Measurements from ENCODE around the gene SNAPC3. TPM values are rescaled to one million over a fixed set of nuclear protein-coding genes. Genes with fewer than 3 reads are reported as not detected.

The SNAPC3 gene
- total RNA-seq, 2 donors from 2014 or later, result 39.4 to 46.5 TPM

DNA sequence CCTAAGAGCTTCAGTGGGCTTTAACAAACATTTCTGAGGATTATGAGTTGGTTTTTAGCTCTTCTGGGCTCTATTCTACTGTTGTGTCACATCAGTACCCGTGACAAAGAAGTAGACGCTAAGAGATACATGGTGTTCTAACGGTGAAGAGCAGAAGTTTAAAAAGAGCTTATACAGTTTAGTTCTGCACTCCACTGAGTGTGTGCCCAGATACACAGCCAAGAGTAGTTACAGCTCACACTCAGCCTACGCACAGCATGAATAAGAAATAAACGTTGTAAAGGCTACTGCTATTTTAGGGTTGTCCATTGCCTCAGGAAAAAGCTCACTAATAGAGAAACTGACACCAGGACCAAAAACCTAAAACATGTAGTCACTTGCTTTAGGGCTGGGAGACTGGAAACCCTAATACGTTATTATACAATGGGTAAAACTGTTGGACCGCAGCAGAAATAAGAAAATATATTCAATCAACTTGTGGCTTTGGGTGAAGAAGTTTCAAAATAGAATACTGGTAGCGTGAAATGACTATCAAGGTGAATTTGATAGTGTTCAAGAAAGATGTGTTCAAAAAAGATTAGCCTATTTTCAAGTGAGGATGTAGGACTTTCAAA is 53.4 kb downstream of the SNAPC3 start:
- no peaks in the 10 kb centered on the region for H3K36me3 ChIP-seq

DNA sequence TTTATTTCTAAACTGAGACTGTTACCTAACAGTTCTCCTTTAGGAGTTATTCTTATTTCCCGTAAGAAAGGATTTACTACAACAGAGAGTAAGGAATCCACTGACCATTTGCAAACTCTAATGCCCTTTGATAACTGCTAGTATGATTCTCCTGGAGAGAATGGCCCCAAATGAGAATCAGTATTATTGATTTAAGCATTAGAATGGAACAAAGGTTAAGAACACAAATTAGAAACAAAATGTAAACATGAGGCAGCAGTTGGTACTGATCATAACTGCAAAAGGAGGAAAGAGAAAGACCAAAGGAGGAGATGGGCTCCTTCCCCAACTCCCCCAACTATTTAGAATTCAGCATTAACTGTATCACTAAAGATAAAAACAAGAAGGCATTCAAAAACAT is 57.4 kb downstream of the SNAPC3 start:
- no peak for TF ChIP-seq CTCF (IDR thresholded peaks at IDR 0.05)
- Histone ChIP-seq H3K27me3 (replicated peaks; ENCODE audit: insufficient read depth) (no peaks in the 10 kb centered on the region), H3K4me1 (ENCODE audit: control insufficient read depth in 1 of 2, low read depth in 2 of 2) (peaks cover 14 to 19% of the 10 kb centered on the region in 2 donors), H3K9me3 (no peaks in the 10 kb centered on the region), H3K36me3 (peaks cover 7% of the 10 kb centered on the region), H3K27ac (peak overlapping the region in 1 of 2 donors; percentile 26), H3K4me3 (no peak overlapping the region)
- ATAC-seq (ENCODE audit: insufficient number of reproducible peaks, low FRiP score, low read depth) (no peak), DNase-seq (ENCODE audit: low spot score) (no peak)

More for the DNA sequence above, 53.4 kb downstream of the SNAPC3 start:
- Histone ChIP-seq H3K27me3 (replicated peaks; ENCODE audit: insufficient read depth) (no peaks in the 10 kb centered on the region), H3K4me1 (ENCODE audit: control insufficient read depth in 1 of 2, low read depth in 2 of 2) (peaks cover 14 to 26% of the 10 kb centered on the region in 2 donors), H3K27ac (no peak overlapping the region), H3K9me3 (no peaks in the 10 kb centered on the region), H3K4me3 (no peak overlapping the region)
- TF ChIP-seq CTCF (IDR thresholded peaks at IDR 0.05), result no peak
- no peak for DNase-seq (ENCODE audit: low spot score)
- no peak for ATAC-seq (ENCODE audit: insufficient number of reproducible peaks, low FRiP score, low read depth)

DNA sequence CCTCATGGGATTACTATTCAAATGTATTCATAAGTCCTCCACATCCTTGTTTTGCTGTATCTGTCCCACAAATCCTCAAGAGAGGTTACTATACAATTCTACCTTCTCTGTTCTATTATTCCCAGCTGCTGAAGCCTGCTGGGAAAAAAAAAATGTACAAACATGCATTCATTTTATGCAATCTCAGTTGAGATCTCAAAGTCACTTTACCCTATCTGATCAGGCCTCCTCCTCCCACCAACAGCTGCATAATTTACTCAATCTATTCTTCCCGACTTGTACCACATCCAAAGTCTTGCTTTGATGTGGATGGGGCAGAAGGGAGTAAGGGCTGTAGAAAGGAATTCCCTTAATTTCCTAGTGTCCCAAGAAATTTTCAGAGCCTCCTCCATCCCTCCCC is 59.5 kb downstream of the SNAPC3 start:
- no peak for TF ChIP-seq CTCF (IDR thresholded peaks at IDR 0.05)
- peaks cover 7% of the 10 kb centered on the region for H3K36me3 ChIP-seq

DNA sequence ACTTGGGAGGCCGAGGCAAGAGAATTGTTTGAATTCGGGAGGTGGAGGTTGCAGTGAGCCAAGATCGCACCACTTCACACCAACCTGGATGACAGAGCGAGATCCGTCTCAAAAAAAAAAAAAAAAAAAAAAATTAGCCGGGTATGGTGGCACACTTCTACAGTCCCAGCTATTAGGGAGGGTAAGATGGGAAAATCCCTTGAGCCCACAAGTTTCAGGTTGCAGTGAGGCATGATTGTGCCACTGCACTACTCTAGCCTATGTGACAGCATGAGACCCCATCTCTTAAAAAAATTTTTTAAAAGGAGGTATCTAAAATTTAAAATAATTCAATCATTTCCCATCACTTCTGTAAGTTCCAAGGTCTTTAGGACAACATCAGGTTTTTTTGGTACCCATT is 62.1 kb downstream of the SNAPC3 start:
- Histone ChIP-seq H3K36me3 (peaks cover 12% of the 10 kb centered on the region), H3K27me3 (replicated peaks; ENCODE audit: insufficient read depth) (no peaks in the 10 kb centered on the region), H3K4me3 (no peak overlapping the region), H3K9me3 (no peaks in the 10 kb centered on the region), H3K27ac (no peak overlapping the region), H3K4me1 (ENCODE audit: control insufficient read depth in 1 of 2, low read depth in 2 of 2) (peaks cover 12 to 16% of the 10 kb centered on the region in 2 donors)
- no peak for DNase-seq (ENCODE audit: low spot score)
- no peak for ATAC-seq (ENCODE audit: insufficient number of reproducible peaks, low FRiP score, low read depth)
- TF ChIP-seq CTCF (IDR thresholded peaks at IDR 0.05), result no peak

More for the DNA sequence above, 59.5 kb downstream of the SNAPC3 start:
- H3K9me3 ChIP-seq, result no peaks in the 10 kb centered on the region
- peaks cover 17 to 25% of the 10 kb centered on the region in 2 donors for H3K4me1 ChIP-seq (ENCODE audit: control insufficient read depth in 1 of 2, low read depth in 2 of 2)
- ATAC-seq (ENCODE audit: insufficient number of reproducible peaks, low FRiP score, low read depth), result no peak
- DNase-seq (ENCODE audit: low spot score), result no peak
- H3K27ac ChIP-seq, result no peak overlapping the region
- no peak overlapping the region for H3K4me3 ChIP-seq
- no peaks in the 10 kb centered on the region for H3K27me3 ChIP-seq (replicated peaks; ENCODE audit: insufficient read depth)

- Histone ChIP-seq H3K4me3 (no peak overlapping the region), H3K27me3 (replicated peaks; ENCODE audit: insufficient read depth) (no peaks in the 10 kb centered on the region), H3K9me3 (no peaks in the 10 kb centered on the region), H3K4me1 (ENCODE audit: control insufficient read depth in 1 of 2, low read depth in 2 of 2) (peaks cover 6 to 8% of the 10 kb centered on the region in 2 donors), H3K27ac (peak overlapping the region in 1 of 2 donors; percentile 13), H3K36me3 (peaks cover 12% of the 10 kb centered on the region)
- DNase-seq (ENCODE audit: low spot score), result no peak
- TF ChIP-seq CTCF (IDR thresholded peaks at IDR 0.05), result peak; percentile 43
- no peak for ATAC-seq (ENCODE audit: insufficient number of reproducible peaks, low FRiP score, low read depth)
These were observed 63.4 kb downstream of the SNAPC3 start for GRCh38 chr9:15485836-15486666.
